WTC11 (cell line): ENCODE results near the gene MSI2. TPM values are rescaled to one million over a fixed set of nuclear protein-coding genes. Genes with fewer than 3 reads are reported as not detected.
A peak's percentile ranks its signal among the peaks of the same experiment; 100 is the strongest.

Experiments
- ATAC-seq: fragments of 200-7000 bp; cut with Tn5 transposase; 2 replicates; pipeline ENCODE4 v1.10.0; 2021; ENCODE audit warnings: mild to moderate bottlenecking, moderate library complexity
- CTCF ChIA-PET: fragments of 300-600 bp; sonication (Branson Sonifier 250); formaldehyde crosslinking; loops from one replicate; lab custom pipeline; 2021; ENCODE audit warnings: antibody characterized with exemption; lab: Charles Lee
- POLR2A ChIA-PET: fragments of 350-600 bp; sonication (Branson Sonifier 250); formaldehyde crosslinking; loops from one replicate; lab custom pipeline; 2021; ENCODE audit warnings: antibody characterized with exemption; lab: Charles Lee
- DNase-seq: peaks from one replicate; pipeline ENCODE4 v3.0.0; 2021; ENCODE audit warnings: low spot score
- H3K27ac Mint-ChIP-seq: 2 replicates; pipeline ENCODE4 v1.8.0; 2021; ENCODE audit warnings: mixed read lengths
- H3K27me3 Mint-ChIP-seq: 2 replicates; pipeline ENCODE4 v1.8.0; 2021; ENCODE audit warnings: low read depth, mild to moderate bottlenecking, moderate library complexity, mixed read lengths
- H3K36me3 Mint-ChIP-seq: 2 replicates; pipeline ENCODE4 v1.8.0; 2021; ENCODE audit warnings: mixed read lengths
- H3K4me1 Mint-ChIP-seq: 2 replicates; pipeline ENCODE4 v1.8.0; 2022; ENCODE audit warnings: mixed read lengths
- H3K4me3 Mint-ChIP-seq: 2 replicates; pipeline ENCODE4 v1.8.0; 2021; ENCODE audit warnings: mild to moderate bottlenecking, moderate library complexity, mixed read lengths
- H3K9me3 Mint-ChIP-seq: 2 replicates; pipeline ENCODE4 v1.8.0; 2021; ENCODE audit warnings: mixed read lengths
- ATF1 ChIP-seq: sonication (generic); formaldehyde crosslinking; IDR thresholded peaks from 2 replicates; pipeline ENCODE4 v1.8.1; 2023; ENCODE audit warnings: mild to moderate bottlenecking, moderate library complexity, missing genetic modification reagents
- MXD4 ChIP-seq: fragments of 250-450 bp; sonication (Bioruptor Pico); IDR thresholded peaks from 2 replicates; pipeline ENCODE4 v1.8.0; 2021; ENCODE audit warnings: mild to moderate bottlenecking, moderate library complexity, borderline replicate concordance
- MYBL2 ChIP-seq: sonication (generic); formaldehyde crosslinking; IDR thresholded peaks from 2 replicates; pipeline ENCODE4 v1.8.1; 2023; ENCODE audit warnings: mild to moderate bottlenecking, moderate library complexity, missing genetic modification reagents
- NFYB ChIP-seq: sonication (generic); formaldehyde crosslinking; conservative IDR thresholded peaks from 2 replicates; pipeline ENCODE4 v1.8.0; 2022; ENCODE audit warnings: low read depth, missing genetic modification reagents
- ZNF121 ChIP-seq: sonication (generic); formaldehyde crosslinking; IDR thresholded peaks from 2 replicates; pipeline ENCODE4 v1.8.0; 2023; ENCODE audit warnings: missing genetic modification reagents
- ZNF317 ChIP-seq: sonication (generic); formaldehyde crosslinking; IDR thresholded peaks from 2 replicates; pipeline ENCODE4 v1.8.1; 2023; ENCODE audit warnings: low read depth, mild to moderate bottlenecking, moderate library complexity, missing genetic modification reagents, borderline replicate concordance
- total RNA-seq: library from RNA; stranded (reverse); gene quantifications from 3 replicates; pipeline ENCODE4 v1.2.3, GENCODE V29; 2021
- TF ChIP-seq, protein P1 (sequence below): sonication (generic); formaldehyde crosslinking; IDR thresholded peaks from 2 replicates; pipeline ENCODE4 v1.8.1; 2023; ENCODE audit warnings: mild to moderate bottlenecking, missing genetic modification reagents
- TF ChIP-seq, protein P2 (sequence below): sonication (generic); formaldehyde crosslinking; IDR thresholded peaks from 2 replicates; pipeline ENCODE4 v1.8.1; 2023; ENCODE audit warnings: mild to moderate bottlenecking, missing genetic modification reagents, borderline replicate concordance
- TF ChIP-seq, protein P3 (sequence below): sonication (generic); formaldehyde crosslinking; conservative IDR thresholded peaks from 2 replicates; pipeline ENCODE4 v1.8.1; 2023; ENCODE audit warnings: mild to moderate bottlenecking, low read depth, missing genetic modification reagents, moderate library complexity
- TF ChIP-seq, protein P4 (sequence below): sonication (generic); formaldehyde crosslinking; IDR thresholded peaks from 2 replicates; pipeline ENCODE4 v1.8.0; 2022; ENCODE audit warnings: missing genetic modification reagents

The MSI2 gene
- total RNA-seq, 1 experiment from 2014 or later, result 82.1 TPM

DNA sequence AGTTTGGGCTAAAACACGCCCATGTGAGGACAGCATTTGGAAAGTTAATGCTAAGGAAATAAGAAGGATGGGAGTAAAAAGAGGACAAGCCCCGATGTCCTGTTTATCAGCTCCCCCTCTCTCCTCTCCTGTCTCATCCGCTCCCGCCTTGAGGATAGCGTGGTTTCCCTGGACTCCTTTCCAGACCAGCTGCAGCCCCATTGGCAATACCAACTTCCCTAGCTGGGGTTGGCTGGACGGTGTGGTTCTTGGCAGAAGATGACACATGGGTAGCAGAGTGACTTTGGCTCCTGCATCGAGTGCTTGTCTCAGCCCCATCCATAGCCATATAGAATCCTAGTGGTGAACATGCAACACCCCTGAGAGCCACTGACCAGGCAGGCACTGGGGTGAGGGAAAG is 302.9 kb downstream of the MSI2 start:
- Mint-ChIP-seq H3K4me1 (peaks cover 38% of the 10 kb centered on the region), H3K27ac (0 out of 2 replicates have a peak overlapping the region, but pooled peaks have one; percentile 17), H3K4me3 (no peak overlapping the region), H3K27me3 (no peaks in the 10 kb centered on the region), H3K9me3 (no peaks in the 10 kb centered on the region), H3K36me3 (no peaks in the 10 kb centered on the region)
- TF ChIP-seq ATF1 (CRISPR knock-in tag) (no peak), ZNF317 (CRISPR knock-in tag) (no peak), ZNF121 (CRISPR knock-in tag) (no peak), MYBL2 (CRISPR knock-in tag) (no peak)
- TF ChIP-seq, protein P1, sequence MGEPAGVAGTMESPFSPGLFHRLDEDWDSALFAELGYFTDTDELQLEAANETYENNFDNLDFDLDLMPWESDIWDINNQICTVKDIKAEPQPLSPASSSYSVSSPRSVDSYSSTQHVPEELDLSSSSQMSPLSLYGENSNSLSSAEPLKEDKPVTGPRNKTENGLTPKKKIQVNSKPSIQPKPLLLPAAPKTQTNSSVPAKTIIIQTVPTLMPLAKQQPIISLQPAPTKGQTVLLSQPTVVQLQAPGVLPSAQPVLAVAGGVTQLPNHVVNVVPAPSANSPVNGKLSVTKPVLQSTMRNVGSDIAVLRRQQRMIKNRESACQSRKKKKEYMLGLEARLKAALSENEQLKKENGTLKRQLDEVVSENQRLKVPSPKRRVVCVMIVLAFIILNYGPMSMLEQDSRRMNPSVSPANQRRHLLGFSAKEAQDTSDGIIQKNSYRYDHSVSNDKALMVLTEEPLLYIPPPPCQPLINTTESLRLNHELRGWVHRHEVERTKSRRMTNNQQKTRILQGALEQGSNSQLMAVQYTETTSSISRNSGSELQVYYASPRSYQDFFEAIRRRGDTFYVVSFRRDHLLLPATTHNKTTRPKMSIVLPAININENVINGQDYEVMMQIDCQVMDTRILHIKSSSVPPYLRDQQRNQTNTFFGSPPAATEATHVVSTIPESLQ (CRISPR knock-in tag), result no peak
- ChIA-PET POLR2A (no interaction called here), CTCF (no interaction called here)
- DNase-seq (no peak), ATAC-seq (no peak)

DNA sequence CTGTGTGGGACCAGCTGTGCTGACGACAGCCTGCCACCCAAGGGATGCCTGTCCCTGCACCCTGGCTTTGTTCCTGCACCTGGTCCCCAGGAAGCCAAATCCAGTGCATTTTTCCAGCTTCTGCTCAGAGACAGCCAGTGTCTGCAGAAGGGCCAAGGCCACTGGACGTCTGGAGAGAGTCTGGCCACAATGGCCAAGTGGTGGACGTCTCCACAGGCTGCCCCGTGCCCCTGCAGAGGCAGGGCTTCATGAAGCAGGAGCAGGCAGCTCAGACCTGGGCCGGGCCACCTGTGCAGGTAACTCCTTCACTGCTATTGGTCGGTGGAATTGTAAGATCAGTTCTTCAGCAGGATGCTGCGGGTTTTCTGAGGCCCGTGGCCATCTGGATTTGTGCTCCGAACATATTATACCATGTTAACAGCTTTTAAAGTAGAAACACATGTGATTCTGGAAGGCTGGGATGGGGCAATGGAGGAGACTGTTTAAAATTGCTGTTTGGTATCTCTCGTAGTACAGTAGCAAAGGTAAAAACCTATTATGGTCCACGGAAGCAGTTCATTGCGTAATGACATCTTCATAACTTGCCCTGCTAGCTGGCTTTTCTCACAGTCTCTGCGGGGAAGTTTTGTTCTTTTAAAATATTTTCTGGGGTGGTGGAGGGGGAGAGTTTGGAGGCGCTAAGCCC is 303.5 kb downstream of the MSI2 start:
- H3K27me3 Mint-ChIP-seq, result no peaks in the 10 kb centered on the region
- H3K4me3 Mint-ChIP-seq, result no peak overlapping the region
- no peaks in the 10 kb centered on the region for H3K36me3 Mint-ChIP-seq
- CTCF ChIA-PET, result interaction anchor here (0.9 kb wide), 1 partner anchor 38 kb away, joined by 3 read pairs; no protein-coding TSS in a partner anchor
- H3K27ac Mint-ChIP-seq, result no peak overlapping the region
- peaks cover 33% of the 10 kb centered on the region for H3K4me1 Mint-ChIP-seq
- no peak; the same call in 1 of the 2 replicates for TF ChIP-seq NFYB (CRISPR knock-in tag)
- TF ChIP-seq, protein P2, sequence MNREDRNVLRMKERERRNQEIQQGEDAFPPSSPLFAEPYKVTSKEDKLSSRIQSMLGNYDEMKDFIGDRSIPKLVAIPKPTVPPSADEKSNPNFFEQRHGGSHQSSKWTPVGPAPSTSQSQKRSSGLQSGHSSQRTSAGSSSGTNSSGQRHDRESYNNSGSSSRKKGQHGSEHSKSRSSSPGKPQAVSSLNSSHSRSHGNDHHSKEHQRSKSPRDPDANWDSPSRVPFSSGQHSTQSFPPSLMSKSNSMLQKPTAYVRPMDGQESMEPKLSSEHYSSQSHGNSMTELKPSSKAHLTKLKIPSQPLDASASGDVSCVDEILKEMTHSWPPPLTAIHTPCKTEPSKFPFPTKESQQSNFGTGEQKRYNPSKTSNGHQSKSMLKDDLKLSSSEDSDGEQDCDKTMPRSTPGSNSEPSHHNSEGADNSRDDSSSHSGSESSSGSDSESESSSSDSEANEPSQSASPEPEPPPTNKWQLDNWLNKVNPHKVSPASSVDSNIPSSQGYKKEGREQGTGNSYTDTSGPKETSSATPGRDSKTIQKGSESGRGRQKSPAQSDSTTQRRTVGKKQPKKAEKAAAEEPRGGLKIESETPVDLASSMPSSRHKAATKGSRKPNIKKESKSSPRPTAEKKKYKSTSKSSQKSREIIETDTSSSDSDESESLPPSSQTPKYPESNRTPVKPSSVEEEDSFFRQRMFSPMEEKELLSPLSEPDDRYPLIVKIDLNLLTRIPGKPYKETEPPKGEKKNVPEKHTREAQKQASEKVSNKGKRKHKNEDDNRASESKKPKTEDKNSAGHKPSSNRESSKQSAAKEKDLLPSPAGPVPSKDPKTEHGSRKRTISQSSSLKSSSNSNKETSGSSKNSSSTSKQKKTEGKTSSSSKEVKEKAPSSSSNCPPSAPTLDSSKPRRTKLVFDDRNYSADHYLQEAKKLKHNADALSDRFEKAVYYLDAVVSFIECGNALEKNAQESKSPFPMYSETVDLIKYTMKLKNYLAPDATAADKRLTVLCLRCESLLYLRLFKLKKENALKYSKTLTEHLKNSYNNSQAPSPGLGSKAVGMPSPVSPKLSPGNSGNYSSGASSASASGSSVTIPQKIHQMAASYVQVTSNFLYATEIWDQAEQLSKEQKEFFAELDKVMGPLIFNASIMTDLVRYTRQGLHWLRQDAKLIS (CRISPR knock-in tag), result no peak
- TF ChIP-seq, protein P3, sequence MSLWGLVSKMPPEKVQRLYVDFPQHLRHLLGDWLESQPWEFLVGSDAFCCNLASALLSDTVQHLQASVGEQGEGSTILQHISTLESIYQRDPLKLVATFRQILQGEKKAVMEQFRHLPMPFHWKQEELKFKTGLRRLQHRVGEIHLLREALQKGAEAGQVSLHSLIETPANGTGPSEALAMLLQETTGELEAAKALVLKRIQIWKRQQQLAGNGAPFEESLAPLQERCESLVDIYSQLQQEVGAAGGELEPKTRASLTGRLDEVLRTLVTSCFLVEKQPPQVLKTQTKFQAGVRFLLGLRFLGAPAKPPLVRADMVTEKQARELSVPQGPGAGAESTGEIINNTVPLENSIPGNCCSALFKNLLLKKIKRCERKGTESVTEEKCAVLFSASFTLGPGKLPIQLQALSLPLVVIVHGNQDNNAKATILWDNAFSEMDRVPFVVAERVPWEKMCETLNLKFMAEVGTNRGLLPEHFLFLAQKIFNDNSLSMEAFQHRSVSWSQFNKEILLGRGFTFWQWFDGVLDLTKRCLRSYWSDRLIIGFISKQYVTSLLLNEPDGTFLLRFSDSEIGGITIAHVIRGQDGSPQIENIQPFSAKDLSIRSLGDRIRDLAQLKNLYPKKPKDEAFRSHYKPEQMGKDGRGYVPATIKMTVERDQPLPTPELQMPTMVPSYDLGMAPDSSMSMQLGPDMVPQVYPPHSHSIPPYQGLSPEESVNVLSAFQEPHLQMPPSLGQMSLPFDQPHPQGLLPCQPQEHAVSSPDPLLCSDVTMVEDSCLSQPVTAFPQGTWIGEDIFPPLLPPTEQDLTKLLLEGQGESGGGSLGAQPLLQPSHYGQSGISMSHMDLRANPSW (CRISPR knock-in tag), result no peak
- TF ChIP-seq, protein P4, sequence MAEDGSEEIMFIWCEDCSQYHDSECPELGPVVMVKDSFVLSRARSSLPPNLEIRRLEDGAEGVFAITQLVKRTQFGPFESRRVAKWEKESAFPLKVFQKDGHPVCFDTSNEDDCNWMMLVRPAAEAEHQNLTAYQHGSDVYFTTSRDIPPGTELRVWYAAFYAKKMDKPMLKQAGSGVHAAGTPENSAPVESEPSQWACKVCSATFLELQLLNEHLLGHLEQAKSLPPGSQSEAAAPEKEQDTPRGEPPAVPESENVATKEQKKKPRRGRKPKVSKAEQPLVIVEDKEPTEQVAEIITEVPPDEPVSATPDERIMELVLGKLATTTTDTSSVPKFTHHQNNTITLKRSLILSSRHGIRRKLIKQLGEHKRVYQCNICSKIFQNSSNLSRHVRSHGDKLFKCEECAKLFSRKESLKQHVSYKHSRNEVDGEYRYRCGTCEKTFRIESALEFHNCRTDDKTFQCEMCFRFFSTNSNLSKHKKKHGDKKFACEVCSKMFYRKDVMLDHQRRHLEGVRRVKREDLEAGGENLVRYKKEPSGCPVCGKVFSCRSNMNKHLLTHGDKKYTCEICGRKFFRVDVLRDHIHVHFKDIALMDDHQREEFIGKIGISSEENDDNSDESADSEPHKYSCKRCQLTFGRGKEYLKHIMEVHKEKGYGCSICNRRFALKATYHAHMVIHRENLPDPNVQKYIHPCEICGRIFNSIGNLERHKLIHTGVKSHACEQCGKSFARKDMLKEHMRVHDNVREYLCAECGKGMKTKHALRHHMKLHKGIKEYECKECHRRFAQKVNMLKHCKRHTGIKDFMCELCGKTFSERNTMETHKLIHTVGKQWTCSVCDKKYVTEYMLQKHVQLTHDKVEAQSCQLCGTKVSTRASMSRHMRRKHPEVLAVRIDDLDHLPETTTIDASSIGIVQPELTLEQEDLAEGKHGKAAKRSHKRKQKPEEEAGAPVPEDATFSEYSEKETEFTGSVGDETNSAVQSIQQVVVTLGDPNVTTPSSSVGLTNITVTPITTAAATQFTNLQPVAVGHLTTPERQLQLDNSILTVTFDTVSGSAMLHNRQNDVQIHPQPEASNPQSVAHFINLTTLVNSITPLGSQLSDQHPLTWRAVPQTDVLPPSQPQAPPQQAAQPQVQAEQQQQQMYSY (CRISPR knock-in tag), result no peak
- no peak for TF ChIP-seq MXD4 (CRISPR knock-in tag)
- POLR2A ChIA-PET, result no interaction called here
- no peaks in the 10 kb centered on the region for H3K9me3 Mint-ChIP-seq
- DNase-seq, result no peak
- no peak for ATAC-seq
